ENCODE data around the gene CWC22.

GRCh38 chr2:180015951-180016709 lies 9.0 kb upstream of the CWC22 start:
- TF ChIP-seq, protein P1, sequence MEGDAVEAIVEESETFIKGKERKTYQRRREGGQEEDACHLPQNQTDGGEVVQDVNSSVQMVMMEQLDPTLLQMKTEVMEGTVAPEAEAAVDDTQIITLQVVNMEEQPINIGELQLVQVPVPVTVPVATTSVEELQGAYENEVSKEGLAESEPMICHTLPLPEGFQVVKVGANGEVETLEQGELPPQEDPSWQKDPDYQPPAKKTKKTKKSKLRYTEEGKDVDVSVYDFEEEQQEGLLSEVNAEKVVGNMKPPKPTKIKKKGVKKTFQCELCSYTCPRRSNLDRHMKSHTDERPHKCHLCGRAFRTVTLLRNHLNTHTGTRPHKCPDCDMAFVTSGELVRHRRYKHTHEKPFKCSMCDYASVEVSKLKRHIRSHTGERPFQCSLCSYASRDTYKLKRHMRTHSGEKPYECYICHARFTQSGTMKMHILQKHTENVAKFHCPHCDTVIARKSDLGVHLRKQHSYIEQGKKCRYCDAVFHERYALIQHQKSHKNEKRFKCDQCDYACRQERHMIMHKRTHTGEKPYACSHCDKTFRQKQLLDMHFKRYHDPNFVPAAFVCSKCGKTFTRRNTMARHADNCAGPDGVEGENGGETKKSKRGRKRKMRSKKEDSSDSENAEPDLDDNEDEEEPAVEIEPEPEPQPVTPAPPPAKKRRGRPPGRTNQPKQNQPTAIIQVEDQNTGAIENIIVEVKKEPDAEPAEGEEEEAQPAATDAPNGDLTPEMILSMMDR (conservative IDR thresholded peaks at IDR 0.05) = no peak
- TF ChIP-seq ZFX (IDR thresholded peaks at IDR 0.05) = no peak
